Measurements from ENCODE around the gene MRPL34. TPM values are rescaled to one million over a fixed set of nuclear protein-coding genes. Genes with fewer than 3 reads are reported as not detected.

The MRPL34 gene
- total RNA-seq, 1 donor from 2014 or later, result 47.7 TPM

- no peaks in the 10 kb centered on the region for H3K9me3 Mint-ChIP-seq
- no peaks in the 10 kb centered on the region for H3K27me3 Mint-ChIP-seq (ENCODE audit: low read depth)
- peaks cover 19% of the 10 kb centered on the region for H3K4me1 Mint-ChIP-seq
- no peak overlapping the region for H3K27ac Mint-ChIP-seq
- H3K36me3 Mint-ChIP-seq, result no peaks in the 10 kb centered on the region
- no peak for DNase-seq (ENCODE audit: low spot score in 2 of 2, unreplicated experiment in 2 of 2)
- TF ChIP-seq, protein P1, sequence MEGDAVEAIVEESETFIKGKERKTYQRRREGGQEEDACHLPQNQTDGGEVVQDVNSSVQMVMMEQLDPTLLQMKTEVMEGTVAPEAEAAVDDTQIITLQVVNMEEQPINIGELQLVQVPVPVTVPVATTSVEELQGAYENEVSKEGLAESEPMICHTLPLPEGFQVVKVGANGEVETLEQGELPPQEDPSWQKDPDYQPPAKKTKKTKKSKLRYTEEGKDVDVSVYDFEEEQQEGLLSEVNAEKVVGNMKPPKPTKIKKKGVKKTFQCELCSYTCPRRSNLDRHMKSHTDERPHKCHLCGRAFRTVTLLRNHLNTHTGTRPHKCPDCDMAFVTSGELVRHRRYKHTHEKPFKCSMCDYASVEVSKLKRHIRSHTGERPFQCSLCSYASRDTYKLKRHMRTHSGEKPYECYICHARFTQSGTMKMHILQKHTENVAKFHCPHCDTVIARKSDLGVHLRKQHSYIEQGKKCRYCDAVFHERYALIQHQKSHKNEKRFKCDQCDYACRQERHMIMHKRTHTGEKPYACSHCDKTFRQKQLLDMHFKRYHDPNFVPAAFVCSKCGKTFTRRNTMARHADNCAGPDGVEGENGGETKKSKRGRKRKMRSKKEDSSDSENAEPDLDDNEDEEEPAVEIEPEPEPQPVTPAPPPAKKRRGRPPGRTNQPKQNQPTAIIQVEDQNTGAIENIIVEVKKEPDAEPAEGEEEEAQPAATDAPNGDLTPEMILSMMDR (IDR thresholded peaks at IDR 0.05; ENCODE audit: unreplicated experiment), result no peak
- H3K4me3 Mint-ChIP-seq, result peak overlapping the region; percentile 98
Measured at GRCh38 chr19:17338433-17339078, 32.9 kb downstream of the MRPL34 start.

GRCh38 chr19:17339088-17339741 lies 33.5 kb downstream of the MRPL34 start:
- no peaks in the 10 kb centered on the region for H3K36me3 Mint-ChIP-seq
- H3K9me3 Mint-ChIP-seq, result no peaks in the 10 kb centered on the region
- peak overlapping the region; percentile 98 for H3K4me3 Mint-ChIP-seq
- H3K4me1 Mint-ChIP-seq, result peaks cover 16% of the 10 kb centered on the region
- TF ChIP-seq, protein P1 (IDR thresholded peaks at IDR 0.05; ENCODE audit: unreplicated experiment), result no peak
- no peak for DNase-seq (ENCODE audit: low spot score in 2 of 2, unreplicated experiment in 2 of 2)
- H3K27me3 Mint-ChIP-seq (ENCODE audit: low read depth), result no peaks in the 10 kb centered on the region
- H3K27ac Mint-ChIP-seq, result no peak overlapping the region

GRCh38 chr19:17340302-17340870 lies 34.7 kb downstream of the MRPL34 start:
- DNase-seq (ENCODE audit: low spot score in 2 of 2, unreplicated experiment in 2 of 2), result no peak
- no peak overlapping the region for H3K27ac Mint-ChIP-seq
- H3K4me3 Mint-ChIP-seq, result no peak overlapping the region
- H3K36me3 Mint-ChIP-seq, result no peaks in the 10 kb centered on the region
- TF ChIP-seq, protein P1 (IDR thresholded peaks at IDR 0.05; ENCODE audit: unreplicated experiment), result no peak
- H3K9me3 Mint-ChIP-seq, result no peaks in the 10 kb centered on the region
- no peaks in the 10 kb centered on the region for H3K27me3 Mint-ChIP-seq (ENCODE audit: low read depth)
- H3K4me1 Mint-ChIP-seq, result peaks cover 10% of the 10 kb centered on the region

GRCh38 chr19:17340871-17341357 lies 35.2 kb downstream of the MRPL34 start:
- TF ChIP-seq, protein P1 (IDR thresholded peaks at IDR 0.05; ENCODE audit: unreplicated experiment), result no peak
- H3K9me3 Mint-ChIP-seq, result no peaks in the 10 kb centered on the region
- no peak overlapping the region for H3K27ac Mint-ChIP-seq
- DNase-seq (ENCODE audit: low spot score in 2 of 2, unreplicated experiment in 2 of 2), result no peak
- H3K4me1 Mint-ChIP-seq, result peaks cover 10% of the 10 kb centered on the region
- H3K36me3 Mint-ChIP-seq, result no peaks in the 10 kb centered on the region
- no peaks in the 10 kb centered on the region for H3K27me3 Mint-ChIP-seq (ENCODE audit: low read depth)
- H3K4me3 Mint-ChIP-seq, result no peak overlapping the region

DNA sequence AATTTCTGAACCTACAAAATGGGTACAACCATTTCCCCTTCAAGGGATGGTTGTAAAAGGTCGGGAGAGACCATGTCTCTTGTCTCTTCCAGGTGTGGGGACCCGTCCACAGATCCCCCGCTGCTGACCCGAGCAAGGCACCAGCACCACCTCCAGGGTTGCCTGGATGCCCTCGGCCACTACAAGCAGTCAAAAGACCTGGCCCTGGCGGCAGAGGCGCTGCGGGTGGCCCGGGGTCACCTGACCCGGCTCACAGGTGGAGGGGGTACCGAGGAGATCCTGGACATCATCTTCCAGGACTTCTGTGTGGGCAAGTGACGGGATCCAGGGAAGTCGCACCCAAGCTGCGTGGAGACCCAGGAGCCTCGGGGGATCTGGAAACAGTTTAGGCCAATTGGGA lies 35.7 kb downstream of the MRPL34 start:
- no peak for DNase-seq (ENCODE audit: low spot score in 2 of 2, unreplicated experiment in 2 of 2)
- Mint-ChIP-seq H3K4me3 (no peak overlapping the region), H3K9me3 (no peaks in the 10 kb centered on the region), H3K36me3 (no peaks in the 10 kb centered on the region), H3K27me3 (ENCODE audit: low read depth) (no peaks in the 10 kb centered on the region), H3K27ac (no peak overlapping the region), H3K4me1 (peaks cover 8% of the 10 kb centered on the region)
- TF ChIP-seq, protein P1 (IDR thresholded peaks at IDR 0.05; ENCODE audit: unreplicated experiment), result no peak

Data from mesothelial cell of epicardium (in vitro differentiated cells).